Erythroblast (primary cell): Measurements from ENCODE around the gene APLP2.

ENCODE experiments used
- GATA1 ChIP-seq: IDR thresholded peaks from 2 replicates; pipeline ENCODE4 v1.6.1; 2011; ENCODE audit warnings: low read depth, mild to moderate bottlenecking, control low read depth, low read length, moderate library complexity
- POLR2A ChIP-seq: IDR thresholded peaks from 2 replicates; pipeline ENCODE4 v1.6.1; 2011; ENCODE audit warnings: mild to moderate bottlenecking, low read length

DNA sequence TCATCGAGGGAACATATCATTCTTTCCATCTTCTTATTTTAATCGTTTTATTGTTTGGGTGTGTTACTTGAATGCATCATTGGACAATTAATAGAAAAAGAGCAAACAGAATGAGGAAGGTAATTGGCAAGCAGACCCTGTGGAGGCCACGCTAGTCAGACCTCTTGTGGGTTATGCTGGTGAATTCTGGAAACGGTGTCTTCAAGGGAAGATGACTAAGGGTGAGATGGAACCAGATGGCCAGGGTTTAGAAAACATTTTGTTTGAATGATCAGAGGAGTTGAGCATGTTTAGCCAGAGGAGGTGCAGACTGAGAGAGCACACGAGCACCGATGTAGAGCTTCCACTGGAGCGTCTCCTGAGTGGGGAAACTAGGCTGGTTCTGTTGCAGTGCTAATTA is 98.4 kb downstream of the APLP2 start:
- no peak for TF ChIP-seq POLR2A
- TF ChIP-seq GATA1, result no peak
